Lower leg skin (tissue), 3 donors: ENCODE results near the gene IGSF22.

Experiments used
- POLR2A ChIP-seq, 2 donors: fragments of 450-650 bp; IDR thresholded peaks; one replicate each; pipeline ENCODE4 v1.6.1; 2016 to 2017; ENCODE audit warnings: antibody characterized with exemption in 2 of 2, mild to moderate bottlenecking in 1 of 2, moderate library complexity in 1 of 2
- TF ChIP-seq, protein P1 (sequence below), 3 donors: fragments of 450-650 bp; IDR thresholded peaks; one replicate each; pipeline ENCODE4 v1.5.1; 2016; ENCODE audit warnings: antibody characterized with exemption in 3 of 3, mild to moderate bottlenecking in 3 of 3, moderate library complexity in 2 of 3

DNA sequence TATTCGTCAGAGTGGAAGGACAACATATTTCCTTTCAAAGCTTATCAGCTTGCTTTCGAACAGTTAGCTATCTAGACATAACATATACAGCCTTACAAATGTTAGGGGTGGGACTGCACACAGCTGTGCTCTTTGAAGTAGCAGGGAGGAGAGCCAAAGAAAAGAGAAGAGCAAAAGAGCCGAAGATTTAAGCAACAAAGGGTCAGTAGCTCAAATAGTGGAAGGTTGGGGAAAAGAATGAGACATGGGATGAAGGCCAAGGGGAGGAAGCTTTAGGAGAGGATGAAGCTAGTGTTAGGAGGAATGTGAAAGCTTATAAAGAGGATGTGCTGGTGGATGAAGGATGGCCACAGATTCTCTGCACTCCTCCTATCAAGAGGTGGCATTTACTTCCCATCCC, 31.8 kb upstream of the IGSF22 start:
- TF ChIP-seq, protein P1, sequence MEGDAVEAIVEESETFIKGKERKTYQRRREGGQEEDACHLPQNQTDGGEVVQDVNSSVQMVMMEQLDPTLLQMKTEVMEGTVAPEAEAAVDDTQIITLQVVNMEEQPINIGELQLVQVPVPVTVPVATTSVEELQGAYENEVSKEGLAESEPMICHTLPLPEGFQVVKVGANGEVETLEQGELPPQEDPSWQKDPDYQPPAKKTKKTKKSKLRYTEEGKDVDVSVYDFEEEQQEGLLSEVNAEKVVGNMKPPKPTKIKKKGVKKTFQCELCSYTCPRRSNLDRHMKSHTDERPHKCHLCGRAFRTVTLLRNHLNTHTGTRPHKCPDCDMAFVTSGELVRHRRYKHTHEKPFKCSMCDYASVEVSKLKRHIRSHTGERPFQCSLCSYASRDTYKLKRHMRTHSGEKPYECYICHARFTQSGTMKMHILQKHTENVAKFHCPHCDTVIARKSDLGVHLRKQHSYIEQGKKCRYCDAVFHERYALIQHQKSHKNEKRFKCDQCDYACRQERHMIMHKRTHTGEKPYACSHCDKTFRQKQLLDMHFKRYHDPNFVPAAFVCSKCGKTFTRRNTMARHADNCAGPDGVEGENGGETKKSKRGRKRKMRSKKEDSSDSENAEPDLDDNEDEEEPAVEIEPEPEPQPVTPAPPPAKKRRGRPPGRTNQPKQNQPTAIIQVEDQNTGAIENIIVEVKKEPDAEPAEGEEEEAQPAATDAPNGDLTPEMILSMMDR (IDR thresholded peaks at IDR 0.05), result no peak
- no peak for TF ChIP-seq POLR2A (IDR thresholded peaks at IDR 0.05)
